WTC11 (cell line): ENCODE results near the gene GZF1.

Source experiments
- CTCF ChIP-seq: fragments of 200-600 bp; IDR thresholded peaks from 2 replicates; pipeline ENCODE4 v1.8.0; 2022; ENCODE audit warnings: antibody characterized with exemption
- ESRRA ChIP-seq: sonication (generic); formaldehyde crosslinking; IDR thresholded peaks from 2 replicates; pipeline ENCODE4 v1.8.1; 2022; ENCODE audit warnings: mild to moderate bottlenecking, missing genetic modification reagents, borderline replicate concordance
- KAT7 ChIP-seq: sonication (generic); formaldehyde crosslinking; IDR thresholded peaks from 2 replicates; pipeline ENCODE4 v1.8.1; 2023; ENCODE audit warnings: missing genetic modification reagents, mild to moderate bottlenecking, borderline replicate concordance
- MAX ChIP-seq: sonication (generic); formaldehyde crosslinking; IDR thresholded peaks from 2 replicates; pipeline ENCODE4 v1.8.0; 2022; ENCODE audit warnings: mild to moderate bottlenecking, missing genetic modification reagents
- MLX ChIP-seq: sonication (generic); formaldehyde crosslinking; IDR thresholded peaks from 2 replicates; pipeline ENCODE4 v1.8.1; 2023; ENCODE audit warnings: mild to moderate bottlenecking, missing genetic modification reagents, moderate library complexity
- MXD4 ChIP-seq: fragments of 250-450 bp; sonication (Bioruptor Pico); IDR thresholded peaks from 2 replicates; pipeline ENCODE4 v1.8.0; 2021; ENCODE audit warnings: mild to moderate bottlenecking, moderate library complexity, borderline replicate concordance
- MYBL2 ChIP-seq: sonication (generic); formaldehyde crosslinking; IDR thresholded peaks from 2 replicates; pipeline ENCODE4 v1.8.1; 2023; ENCODE audit warnings: mild to moderate bottlenecking, moderate library complexity, missing genetic modification reagents
- NFE2L1 ChIP-seq: sonication (generic); formaldehyde crosslinking; IDR thresholded peaks from 2 replicates; pipeline ENCODE4 v1.8.1; 2023; ENCODE audit warnings: missing genetic modification reagents
- NFYB ChIP-seq: sonication (generic); formaldehyde crosslinking; conservative IDR thresholded peaks from 2 replicates; pipeline ENCODE4 v1.8.0; 2022; ENCODE audit warnings: low read depth, missing genetic modification reagents
- PRDM15 ChIP-seq: sonication (generic); formaldehyde crosslinking; IDR thresholded peaks from 2 replicates; pipeline ENCODE4 v1.8.0; 2022; ENCODE audit warnings: missing genetic modification reagents
- SP1 ChIP-seq: sonication (generic); formaldehyde crosslinking; conservative IDR thresholded peaks from 2 replicates; pipeline ENCODE4 v1.8.1; 2022; ENCODE audit warnings: missing genetic modification reagents
- TP53 ChIP-seq: sonication (generic); formaldehyde crosslinking; IDR thresholded peaks from 2 replicates; pipeline ENCODE4 v1.8.1; 2023; ENCODE audit warnings: mild to moderate bottlenecking, missing genetic modification reagents
- ZMAT4 ChIP-seq: fragments of 250-450 bp; sonication (Bioruptor Pico); IDR thresholded peaks from 2 replicates; pipeline ENCODE4 v1.9.0; 2021; ENCODE audit warnings: mild to moderate bottlenecking

- TF ChIP-seq CTCF (no peak), TP53 (CRISPR knock-in tag) (no peak), ESRRA (CRISPR knock-in tag) (no peak), MYBL2 (CRISPR knock-in tag) (no peak), MAX (CRISPR knock-in tag) (no peak), MXD4 (CRISPR knock-in tag) (no peak), ZMAT4 (CRISPR knock-in tag) (no peak), SP1 (CRISPR knock-in tag) (no peak), NFE2L1 (no peak), MLX (CRISPR knock-in tag) (no peak), NFYB (CRISPR knock-in tag) (no peak), KAT7 (CRISPR knock-in tag) (no peak), PRDM15 (CRISPR knock-in tag) (no peak)
Observed at GRCh38 chr20:23366384-23366783, 4.4 kb downstream of the GZF1 start.
